ENCODE results near the gene GOLGA7B. TPM values are rescaled to one million over a fixed set of nuclear protein-coding genes. Genes with fewer than 3 reads are reported as not detected.

GOLGA7B gene
- total RNA-seq, 1 donor, result under 0.01 TPM

DNA sequence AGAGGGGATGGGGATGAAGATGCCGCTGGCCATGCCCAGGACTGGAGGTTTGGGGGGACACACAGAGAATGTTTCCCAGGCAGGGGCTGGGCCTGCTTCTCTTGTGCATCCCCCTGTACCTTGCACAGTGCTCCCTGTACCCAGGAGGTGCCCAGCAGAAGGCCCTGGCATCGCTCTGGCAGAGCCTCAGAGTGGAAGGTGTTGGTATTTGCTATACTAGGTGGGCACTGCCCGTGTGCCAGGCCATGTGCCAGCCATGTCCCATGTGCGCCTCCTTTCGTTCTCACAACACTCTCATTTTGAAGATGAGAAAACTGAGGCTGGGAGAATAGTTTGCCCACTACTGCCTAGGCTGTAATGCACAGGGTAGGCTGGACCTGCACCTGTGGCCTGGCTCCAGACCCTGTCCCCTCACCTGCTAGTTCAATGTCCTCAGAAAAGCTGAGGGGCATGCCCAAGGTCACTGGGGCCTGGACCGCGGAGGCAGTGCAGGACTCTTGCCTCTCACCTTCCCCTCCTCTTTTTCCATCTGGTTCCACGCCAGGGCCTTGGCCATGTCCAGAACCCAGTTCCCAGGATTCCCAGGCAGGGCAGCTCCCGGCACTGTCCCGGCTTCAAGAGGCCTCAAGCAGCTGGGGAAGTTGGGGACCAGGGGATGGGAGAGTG lies 64.7 kb downstream of the GOLGA7B start:
- no peak overlapping the region for H2AFZ ChIP-seq (ENCODE audit: low read length)
- H3K4me3 ChIP-seq (ENCODE audit: insufficient read depth, low read length), result no peak overlapping the region
- H3K9me3 ChIP-seq (ENCODE audit: low read depth, low read length), result no peaks in the 10 kb centered on the region
- H3K27me3 ChIP-seq (ENCODE audit: insufficient read depth, low read length), result peaks cover 12% of the 10 kb centered on the region
- H3K27ac ChIP-seq (ENCODE audit: low read depth, low read length), result no peak overlapping the region
- no peak for TF ChIP-seq CTCF (IDR thresholded peaks at IDR 0.05; ENCODE audit: extremely low read depth, low read depth, low read length)
- no peaks in the 10 kb centered on the region for H3K4me1 ChIP-seq (ENCODE audit: insufficient read depth, low read length)
- no peaks in the 10 kb centered on the region for H4K20me1 ChIP-seq (ENCODE audit: insufficient read depth, low read length)
- no peaks in the 10 kb centered on the region for H3K79me2 ChIP-seq (ENCODE audit: insufficient read depth, low read length)
- no peak overlapping the region for H3K4me2 ChIP-seq (ENCODE audit: insufficient read depth, low read length)
- H3K36me3 ChIP-seq (ENCODE audit: insufficient read depth, low read length), result no peaks in the 10 kb centered on the region
- no peak for DNase-seq (ENCODE audit: insufficient read length, low spot score, missing footprints)

DNA sequence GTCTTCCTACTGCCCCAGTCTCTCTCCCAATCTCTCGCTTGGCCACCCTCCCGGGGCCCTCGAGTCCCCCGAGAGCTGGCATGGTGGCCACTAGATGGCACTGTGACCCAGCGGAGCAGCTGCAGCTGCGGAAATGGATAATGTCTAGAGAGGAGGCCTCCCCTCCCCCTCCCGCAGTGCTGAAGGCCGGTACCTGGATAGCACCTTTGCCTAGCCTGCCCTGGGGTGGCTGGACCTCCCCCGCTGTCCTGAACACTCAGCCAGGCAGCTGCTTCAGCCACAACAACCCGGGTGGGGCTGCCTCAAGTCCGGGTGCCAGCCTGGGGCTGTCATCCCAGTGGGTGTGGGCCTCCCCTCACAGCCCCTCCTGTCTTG lies 65.2 kb downstream of the GOLGA7B start:
- peak; percentile 96 for DNase-seq (ENCODE audit: insufficient read length, low spot score, missing footprints)
- H3K4me2 ChIP-seq (ENCODE audit: insufficient read depth, low read length), result no peak overlapping the region
- no peaks in the 10 kb centered on the region for H4K20me1 ChIP-seq (ENCODE audit: insufficient read depth, low read length)
- H3K36me3 ChIP-seq (ENCODE audit: insufficient read depth, low read length), result no peaks in the 10 kb centered on the region
- H3K79me2 ChIP-seq (ENCODE audit: insufficient read depth, low read length), result no peaks in the 10 kb centered on the region
- H3K27ac ChIP-seq (ENCODE audit: low read depth, low read length), result no peak overlapping the region
- peak; percentile 83 for TF ChIP-seq CTCF (IDR thresholded peaks at IDR 0.05; ENCODE audit: extremely low read depth, low read depth, low read length)
- H3K9me3 ChIP-seq (ENCODE audit: low read depth, low read length), result no peaks in the 10 kb centered on the region
- no peak overlapping the region for H2AFZ ChIP-seq (ENCODE audit: low read length)
- no peaks in the 10 kb centered on the region for H3K4me1 ChIP-seq (ENCODE audit: insufficient read depth, low read length)
- H3K4me3 ChIP-seq (ENCODE audit: insufficient read depth, low read length), result no peak overlapping the region
- H3K27me3 ChIP-seq (ENCODE audit: insufficient read depth, low read length), result peaks cover 9% of the 10 kb centered on the region

- Histone ChIP-seq H3K36me3 (ENCODE audit: insufficient read depth, low read length) (no peaks in the 10 kb centered on the region), H3K9me3 (ENCODE audit: low read depth, low read length) (no peaks in the 10 kb centered on the region), H3K27me3 (ENCODE audit: insufficient read depth, low read length) (peaks cover 14% of the 10 kb centered on the region), H4K20me1 (ENCODE audit: insufficient read depth, low read length) (no peaks in the 10 kb centered on the region), H3K79me2 (ENCODE audit: insufficient read depth, low read length) (no peaks in the 10 kb centered on the region), H3K4me2 (ENCODE audit: insufficient read depth, low read length) (no peak overlapping the region), H3K4me1 (ENCODE audit: insufficient read depth, low read length) (no peaks in the 10 kb centered on the region), H3K27ac (ENCODE audit: low read depth, low read length) (no peak overlapping the region), H3K4me3 (ENCODE audit: insufficient read depth, low read length) (no peak overlapping the region), H2AFZ (ENCODE audit: low read length) (no peak overlapping the region)
- no peak for TF ChIP-seq CTCF (IDR thresholded peaks at IDR 0.05; ENCODE audit: extremely low read depth, low read depth, low read length)
- no peak for DNase-seq (ENCODE audit: insufficient read length, low spot score, missing footprints)
Measured at GRCh38 chr10:97915346-97916131, 65.9 kb downstream of the GOLGA7B start.

DNA sequence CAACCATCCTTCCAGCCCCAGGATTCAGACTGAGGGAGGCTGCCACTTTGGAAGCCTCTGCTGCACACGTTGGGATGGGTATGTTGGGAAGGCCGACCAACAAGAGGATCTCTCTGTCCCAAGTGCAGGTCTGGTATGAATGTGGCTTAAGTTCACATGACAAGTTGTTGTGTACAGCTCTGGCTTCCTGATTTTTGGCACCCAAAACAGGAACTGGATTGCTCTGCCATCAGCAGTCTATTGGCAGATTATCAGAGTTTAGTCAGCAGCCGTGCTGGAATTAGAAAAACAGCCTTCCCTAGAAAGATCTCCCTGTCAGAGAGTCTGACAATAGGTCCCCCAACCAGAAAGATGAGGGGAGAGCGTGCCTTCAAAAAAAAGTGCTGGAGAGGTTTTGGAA lies 66.9 kb downstream of the GOLGA7B start:
- Histone ChIP-seq H4K20me1 (ENCODE audit: insufficient read depth, low read length) (no peaks in the 10 kb centered on the region), H3K27me3 (ENCODE audit: insufficient read depth, low read length) (peaks cover 14% of the 10 kb centered on the region), H2AFZ (ENCODE audit: low read length) (no peak overlapping the region), H3K4me1 (ENCODE audit: insufficient read depth, low read length) (no peaks in the 10 kb centered on the region), H3K4me3 (ENCODE audit: insufficient read depth, low read length) (no peak overlapping the region), H3K27ac (ENCODE audit: low read depth, low read length) (no peak overlapping the region), H3K79me2 (ENCODE audit: insufficient read depth, low read length) (no peaks in the 10 kb centered on the region), H3K36me3 (ENCODE audit: insufficient read depth, low read length) (no peaks in the 10 kb centered on the region), H3K4me2 (ENCODE audit: insufficient read depth, low read length) (no peak overlapping the region), H3K9me3 (ENCODE audit: low read depth, low read length) (no peaks in the 10 kb centered on the region)
- no peak for DNase-seq (ENCODE audit: insufficient read length, low spot score, missing footprints)
- no peak for TF ChIP-seq CTCF (IDR thresholded peaks at IDR 0.05; ENCODE audit: extremely low read depth, low read depth, low read length)

Measured in osteoblast (primary cell).